GM21723 (cell line): ENCODE measurements around the gene MATR3.

Source experiments
- ATAC-seq: cut with Tn5 transposase; IDR thresholded peaks from one replicate; pipeline ENCODE4 v1.9.1; 2021; ENCODE audit warnings: mild to moderate bottlenecking, moderate library complexity; ENCODE audit not compliant: unreplicated experiment

The MATR3 gene

DNA sequence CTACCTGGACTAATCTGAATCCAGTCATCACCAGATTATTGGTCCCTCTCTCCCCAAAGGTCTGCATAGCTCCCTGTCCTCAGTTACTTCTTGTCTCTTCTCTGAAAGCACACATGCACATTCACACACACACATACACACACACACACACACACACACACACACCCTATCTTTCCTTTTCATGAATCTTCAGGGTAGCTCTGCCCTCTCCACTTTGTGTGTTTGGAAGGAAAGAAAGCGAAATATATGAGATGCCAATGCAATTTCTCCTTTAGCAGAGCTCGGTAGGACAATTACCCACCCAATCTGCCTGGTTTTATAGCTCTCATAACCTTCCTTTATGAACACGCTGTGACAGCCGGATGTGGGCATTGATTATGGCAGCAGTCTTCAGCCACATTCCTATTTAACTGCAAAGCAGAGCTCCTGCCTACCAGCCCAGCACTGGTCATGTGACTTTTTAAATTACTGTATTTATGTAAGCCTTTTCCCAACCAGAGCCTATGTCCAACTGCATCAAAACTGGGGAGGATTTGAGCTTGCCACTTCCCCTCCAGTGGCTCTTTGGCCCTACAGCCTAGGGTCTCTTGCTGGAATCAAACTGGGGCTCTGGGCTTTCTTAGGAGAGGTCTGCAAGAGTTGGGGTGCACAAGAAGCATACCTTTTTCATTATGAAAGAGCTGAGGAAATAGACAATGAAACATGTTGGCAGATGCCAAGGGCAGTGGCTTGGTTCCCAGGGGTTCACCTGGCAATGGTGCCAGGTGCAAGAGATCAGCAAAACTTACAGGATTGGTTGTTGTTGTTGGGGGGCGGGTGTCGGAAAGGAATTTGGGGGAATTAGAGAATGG lies 20.8 kb upstream of the MATR3 start:
- no peak for ATAC-seq

DNA sequence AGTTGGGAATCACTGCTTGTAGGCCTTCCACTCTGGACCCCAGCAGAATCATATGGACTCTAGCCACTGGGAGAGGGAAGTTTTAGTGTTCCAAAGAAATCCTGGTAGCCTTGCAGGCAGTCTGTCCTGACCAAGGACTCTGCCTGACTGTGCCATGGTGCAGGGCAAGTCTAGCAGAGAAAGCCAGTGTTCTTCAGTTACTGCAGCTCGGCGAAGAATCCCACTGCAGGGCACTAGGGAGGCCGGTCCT lies 20.3 kb upstream of the MATR3 start:
- no peak for ATAC-seq

DNA sequence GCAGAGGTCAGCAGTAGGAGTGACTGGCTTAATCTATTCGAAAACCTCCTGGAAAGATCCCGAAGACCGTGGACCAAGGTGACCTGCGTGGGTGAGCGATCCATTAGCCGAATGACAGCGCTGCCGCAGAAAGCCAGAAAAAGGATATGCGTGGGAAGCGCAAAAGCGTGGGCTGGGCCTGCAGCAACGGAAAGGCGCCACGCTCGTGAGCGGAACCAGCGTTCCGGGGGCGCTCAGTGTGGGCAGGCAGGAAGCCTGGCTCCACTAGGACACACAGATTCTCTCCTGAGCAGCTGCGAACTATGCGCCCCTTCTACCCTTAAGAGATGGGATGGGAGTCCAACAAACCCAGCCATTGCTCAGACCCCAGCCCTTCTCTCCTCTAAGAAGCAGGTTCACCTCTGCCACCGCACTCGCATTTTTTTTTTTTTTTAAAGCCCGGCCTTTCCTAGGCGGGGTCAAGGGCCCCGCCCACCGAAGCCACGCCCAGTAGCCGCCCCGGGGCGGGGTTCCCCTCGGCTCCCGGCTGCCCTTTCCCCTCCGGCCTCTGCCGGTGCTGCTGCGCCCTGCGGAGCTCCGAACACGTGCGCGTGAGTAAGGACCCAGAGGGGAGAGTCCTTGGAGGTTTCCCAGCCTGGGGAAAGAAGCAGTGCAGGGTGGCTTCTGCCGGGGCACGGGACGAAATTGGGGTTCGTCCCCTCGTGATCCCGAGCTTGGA lies 19.8 kb upstream of the MATR3 start:
- peak; percentile 79 for ATAC-seq

DNA sequence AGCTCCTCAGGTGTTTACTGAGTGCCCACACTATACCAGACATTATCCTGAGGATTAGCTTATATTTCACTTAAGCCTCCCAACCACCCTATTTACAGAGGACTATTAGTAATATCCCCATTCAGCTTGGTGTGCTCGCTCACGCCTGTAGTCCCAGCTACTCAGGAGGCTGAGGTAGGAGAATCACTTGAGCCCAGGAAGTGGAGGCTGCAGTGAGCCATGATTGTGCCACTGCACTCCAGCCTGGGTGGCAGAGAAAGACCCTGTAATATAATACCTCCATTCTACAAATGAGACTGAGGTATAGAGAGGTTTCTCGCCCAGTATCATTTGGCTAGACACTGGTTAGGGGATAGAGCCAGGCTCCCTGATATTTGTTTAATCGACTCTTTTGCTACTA lies 18.0 kb upstream of the MATR3 start:
- ATAC-seq, result no peak

GRCh38 chr5:139275956-139276355 lies 17.6 kb upstream of the MATR3 start:
- no peak for ATAC-seq

DNA sequence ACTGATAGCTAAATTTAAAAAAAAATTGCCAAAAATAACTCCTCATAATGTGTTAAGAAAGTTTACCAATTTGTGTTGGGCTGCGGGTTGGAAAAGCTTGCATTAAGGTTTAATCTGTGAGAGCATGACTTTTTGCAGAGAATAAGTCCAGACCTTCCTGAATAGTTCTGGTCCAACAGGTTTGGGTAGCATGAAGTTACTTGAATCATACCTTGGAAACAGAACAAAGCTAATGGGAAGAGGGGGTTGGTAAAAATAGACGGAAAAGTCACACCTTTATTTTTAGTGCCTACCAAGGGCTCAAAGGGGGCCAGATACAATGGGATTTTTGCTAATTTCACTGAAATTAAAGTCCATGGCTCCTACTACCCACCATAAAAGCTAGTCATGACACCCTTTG lies 17.1 kb upstream of the MATR3 start:
- ATAC-seq, result no peak

- no peak for ATAC-seq
These were observed 16.4 kb upstream of the MATR3 start for GRCh38 chr5:139277171-139277570.

DNA sequence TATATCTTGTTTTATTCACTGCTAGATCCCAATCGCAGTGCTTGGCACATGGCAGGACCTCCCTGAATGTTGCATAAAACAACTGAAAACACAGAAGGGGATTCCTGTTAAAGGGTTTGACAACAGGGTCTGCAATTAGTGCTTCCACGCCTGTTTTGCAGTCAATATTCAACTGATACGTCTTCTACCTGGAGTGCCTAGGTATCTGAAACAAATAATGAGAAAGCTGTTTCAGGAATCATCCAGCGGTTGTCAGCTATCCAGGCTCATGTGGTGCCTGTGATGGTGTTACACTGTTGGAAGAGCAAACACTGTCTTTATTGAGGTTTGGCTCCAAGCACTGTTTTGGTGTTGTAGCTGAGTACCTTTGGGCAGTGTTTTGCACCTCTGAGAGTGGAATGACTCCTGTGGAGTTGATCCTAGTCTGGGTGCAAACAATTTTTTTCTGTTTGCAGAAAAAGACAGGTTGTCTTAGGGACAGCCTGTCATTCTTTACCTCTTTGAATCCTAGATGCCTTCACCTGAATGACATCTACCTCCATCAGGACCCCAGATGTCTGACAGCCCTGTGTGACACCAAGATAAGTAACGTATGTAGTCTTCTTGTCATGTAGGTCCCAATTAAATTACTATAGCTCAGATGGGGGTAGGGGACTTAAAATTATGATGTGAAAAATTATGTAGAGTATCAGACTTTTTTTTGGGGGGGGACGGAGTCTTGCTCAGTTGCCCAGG lies 14.8 kb upstream of the MATR3 start:
- ATAC-seq, result no peak

DNA sequence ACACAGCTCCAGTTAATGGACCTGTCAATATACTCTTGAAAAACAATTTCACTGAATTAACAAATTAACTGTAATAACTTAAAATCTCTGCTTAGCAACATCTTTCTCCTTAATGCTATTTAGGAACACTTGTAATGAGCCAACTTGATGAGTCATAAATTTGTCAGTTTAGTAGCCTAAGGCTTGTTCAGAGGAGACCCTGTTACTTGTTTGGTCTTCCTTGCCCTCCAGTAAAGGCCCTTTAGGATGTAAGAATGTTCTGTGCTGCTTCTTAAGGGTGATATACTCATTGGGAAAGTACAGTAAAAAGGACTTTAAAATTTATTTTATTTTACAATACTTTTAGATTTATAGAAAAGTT lies 11.4 kb upstream of the MATR3 start:
- ATAC-seq, result no peak

- ATAC-seq, result no peak
These were observed 10.0 kb upstream of the MATR3 start for GRCh38 chr5:139283252-139284166.

- no peak for ATAC-seq
These were observed 9.2 kb upstream of the MATR3 start for GRCh38 chr5:139284295-139284694.

DNA sequence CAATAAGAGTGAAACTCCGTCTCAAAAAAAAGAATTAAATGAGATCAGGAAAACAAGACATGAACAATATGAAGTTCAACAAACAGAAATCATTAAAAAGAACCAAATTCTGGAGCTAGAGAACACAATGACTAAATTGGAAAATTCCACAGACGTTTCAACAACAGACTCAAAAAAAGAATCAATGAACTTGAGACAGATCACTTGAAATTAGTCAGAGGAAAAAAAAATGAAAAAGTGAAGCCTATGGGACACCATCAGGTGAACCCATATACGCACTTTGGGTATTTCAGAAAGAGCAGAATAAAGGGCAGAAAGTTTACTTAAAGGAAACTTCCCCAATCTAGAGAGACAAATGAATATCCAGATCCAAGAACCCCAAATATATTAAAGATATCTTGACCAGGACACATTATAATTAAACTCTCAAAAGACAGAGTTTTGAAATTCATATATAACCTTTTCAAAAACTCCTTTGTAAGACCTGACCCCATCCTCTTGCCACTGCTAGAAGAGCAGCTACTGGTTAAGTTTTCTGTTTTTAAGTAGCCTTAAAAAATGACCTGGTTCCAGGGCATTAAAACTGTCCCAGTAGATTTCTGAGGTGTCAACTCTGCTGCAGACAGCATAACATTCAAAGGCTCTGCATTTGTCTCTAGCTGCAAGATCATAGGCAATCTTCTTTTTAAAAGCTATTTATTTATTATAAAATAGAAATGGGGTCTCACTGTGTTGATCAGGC lies 7.7 kb upstream of the MATR3 start:
- no peak for ATAC-seq

- ATAC-seq, result no peak
These were observed 5.5 kb upstream of the MATR3 start for GRCh38 chr5:139287890-139288635.

- no peak for ATAC-seq
These were observed 2.5 kb upstream of the MATR3 start for GRCh38 chr5:139291051-139291450.

DNA sequence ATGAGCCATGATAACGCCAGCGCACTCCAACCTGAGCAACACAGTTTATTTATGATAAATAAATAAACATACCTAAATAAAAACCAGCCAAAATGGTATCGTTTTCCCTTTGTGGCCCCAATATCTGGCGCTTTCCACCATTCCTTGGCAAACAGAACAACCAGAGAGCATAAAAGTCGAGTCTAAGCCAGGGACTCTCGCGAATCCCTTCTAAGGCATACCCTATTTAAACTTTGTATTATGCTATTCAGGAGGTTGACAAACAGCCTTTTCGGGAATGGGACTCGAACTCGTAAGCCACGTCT lies 386 bp upstream of the MATR3 start:
- ATAC-seq, result no peak

- ATAC-seq, result peak; percentile 28
These were observed 1.0 kb downstream of the MATR3 start for GRCh38 chr5:139294374-139295165.

DNA sequence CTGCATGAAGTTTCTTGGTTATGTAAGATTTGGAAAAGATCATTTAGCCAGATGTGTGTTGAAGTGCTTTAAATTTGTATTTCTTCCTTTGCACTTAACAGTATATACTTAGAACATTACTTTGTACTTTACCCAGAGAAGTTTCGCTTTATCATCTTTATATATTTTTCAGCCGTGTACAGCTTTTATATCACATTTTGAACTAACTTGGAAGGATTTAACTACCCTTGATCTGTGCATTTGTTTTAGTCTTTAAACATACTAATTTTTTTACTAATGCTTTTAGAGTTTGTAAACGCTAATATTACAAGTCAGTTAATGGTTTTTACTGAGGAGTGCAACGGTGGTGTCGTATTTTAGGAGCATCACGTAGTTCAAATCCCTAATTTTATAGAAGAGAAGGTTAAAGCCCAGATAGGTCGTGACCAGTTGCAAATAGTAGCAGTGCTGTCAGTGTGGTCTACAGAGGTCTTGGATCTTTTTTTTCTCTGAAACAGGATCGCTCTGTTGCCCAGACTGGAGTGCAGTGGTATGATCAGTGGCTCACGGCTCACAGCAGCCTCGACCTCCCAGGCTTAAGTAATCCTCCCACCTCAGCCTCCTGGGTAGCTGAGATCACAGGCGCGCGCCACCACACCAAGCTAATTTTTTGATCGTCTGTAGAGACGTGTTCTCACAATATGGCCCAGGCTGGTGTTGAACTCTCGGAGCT lies 2.0 kb downstream of the MATR3 start:
- ATAC-seq, result no peak

- ATAC-seq, result no peak
These were observed 2.7 kb downstream of the MATR3 start for GRCh38 chr5:139296198-139296597.
